Measurements from ENCODE around the gene KDR. TPM values are rescaled to one million over a fixed set of nuclear protein-coding genes. Genes with fewer than 3 reads are reported as not detected.
A peak's percentile ranks its signal among the peaks of the same experiment; 100 is the strongest.

Gene KDR
- total and polyA plus RNA-seq, 9 of the 15 experiments (the other 6 are each of a cell fraction or from before 2014, with no cell fraction given) = 0.13 TPM; not detected in 8

- Histone ChIP-seq H3K79me2 (ENCODE audit: control insufficient read depth, insufficient read depth, low read length) (no peaks in the 10 kb centered on the region), H3K9ac (ENCODE audit: insufficient read depth in 1 of 2, low read depth in 2 of 2, low read length in 2 of 2) (no peak overlapping the region), H3K9me3 (replicated peaks; ENCODE audit: control insufficient read depth, insufficient read depth, low read depth, low read length) (no peaks in the 10 kb centered on the region), H3K4me3 (no peak overlapping the region), H3K9me1 (ENCODE audit: control insufficient read depth, insufficient read depth, low read length) (no peaks in the 10 kb centered on the region), H3K27ac (ENCODE audit: extremely low read depth, low read depth, low read length) (no peak overlapping the region), H2AFZ (ENCODE audit: low read depth, low read length) (no peak overlapping the region), H3K27me3 (ENCODE audit: control insufficient read depth in 2 of 2, insufficient read depth in 2 of 2, low read length in 2 of 2) (peaks cover 9% of the 10 kb centered on the region in 2 experiments; a peak in 3 of 5 replicates), H4K20me1 (replicated peaks; ENCODE audit: control insufficient read depth, insufficient read depth, low read length) (no peaks in the 10 kb centered on the region; the same call in 1 of the 2 replicates), H3K4me2 (ENCODE audit: insufficient read depth, low read length) (peak overlapping the region; percentile 10; the same call in 1 of the 2 replicates), H3K4me1 (replicated peaks in 1 of 2; ENCODE audit: control insufficient read depth in 2 of 2, insufficient read depth in 2 of 2, low read length in 2 of 2) (peaks cover 0 to 5% of the 10 kb centered on the region in 2 experiments; a peak in 3 of 5 replicates), H3K36me3 (ENCODE audit: control insufficient read depth, insufficient read depth, low read length) (no peaks in the 10 kb centered on the region)
- WGBS (ENCODE audit: insufficient coverage, low coverage, missing lambda C conversion rate) = 3% methylated on average over 33 of the region's 45 CpGs
- ChIA-PET CTCF (ENCODE audit: low intra/inter-chr PET ratio) (no interaction called here), POLR2A (interaction anchor here (0.6 kb wide), 1 partner anchor 903 kb away, joined by 3 read pairs; no protein-coding TSS in a partner anchor)
- in situ Hi-C loops (cut with MboI) = no loop called here
- BruUV-seq (replicated peaks) = no TSS peak
- intact Hi-C loops (cut with micrococcal nuclease) = no loop called here
- no peak for DNase-seq (ENCODE audit: extremely low read depth in 1 of 4, low spot score in 3 of 4)
- FAIRE-seq = no peak
- ATAC-seq = peak; percentile 62
- TF ChIP-seq JUNB (CRISPR knock-in tag; conservative IDR thresholded peaks at IDR 0.05) = no peak
- TF ChIP-seq E2F8 (IDR thresholded peaks at IDR 0.05; ENCODE audit: low read depth, partially characterized antibody) = no peak
Observed at GRCh38 chr4:55157559-55158277, 32.3 kb upstream of the KDR start.
